AG09309 (cell line): ENCODE measurements around the gene FDCSP.

Experiments
- DNase-seq: peaks from one replicate; pipeline ENCODE4 v3.0.0-alpha.2; 2010; ENCODE audit warnings: low read depth
- H3K4me3 ChIP-seq: 2 replicates; pipeline ENCODE4 v1.5.1; 2011; ENCODE audit warnings: mild to moderate bottlenecking, low read depth, low read length, moderate library complexity; ENCODE audit not compliant: control insufficient read depth
- CTCF ChIP-seq: IDR thresholded peaks from 2 replicates; pipeline ENCODE4 v1.5.1; 2011; ENCODE audit warnings: mild to moderate bottlenecking, low read depth, low read length, inconsistent platforms; ENCODE audit not compliant: insufficient read depth, control insufficient read depth; ENCODE audit errors: missing control alignments

The FDCSP gene

GRCh38 chr4:70183168-70183939, 42.6 kb upstream of the FDCSP start:
- TF ChIP-seq CTCF = no peak
- no peak for DNase-seq
- no peak overlapping the region for H3K4me3 ChIP-seq

- TF ChIP-seq CTCF = no peak
- no peak for DNase-seq
Observed at GRCh38 chr4:70183940-70184246, 42.0 kb upstream of the FDCSP start.

GRCh38 chr4:70187216-70187615, 38.7 kb upstream of the FDCSP start:
- no peak for DNase-seq
- H3K4me3 ChIP-seq = no peak overlapping the region
- no peak for TF ChIP-seq CTCF

More at GRCh38 chr4:70183940-70184246, 42.0 kb upstream of the FDCSP start:
- H3K4me3 ChIP-seq = no peak overlapping the region

- no peak for TF ChIP-seq CTCF
- DNase-seq = no peak
Observed at GRCh38 chr4:70190579-70190978, 35.3 kb upstream of the FDCSP start.

GRCh38 chr4:70191647-70192046, 34.3 kb upstream of the FDCSP start:
- no peak for DNase-seq
- TF ChIP-seq CTCF = no peak
- H3K4me3 ChIP-seq = no peak overlapping the region

More at GRCh38 chr4:70190579-70190978, 35.3 kb upstream of the FDCSP start:
- no peak overlapping the region for H3K4me3 ChIP-seq

- TF ChIP-seq CTCF = no peak
- no peak for DNase-seq
- H3K4me3 ChIP-seq = no peak overlapping the region
Observed at GRCh38 chr4:70192895-70193294, 33.0 kb upstream of the FDCSP start.
